Mesenchymal stem cell (in vitro differentiated cells and primary cell): ENCODE measurements around the gene PFAS.

Experiments
- DNase-seq: peaks from one replicate; pipeline ENCODE4 v3.0.0-alpha.2; 2013
- H2AFZ ChIP-seq: one replicate; pipeline ENCODE4 v1.6.1; 2013; ENCODE audit warnings: low read depth, mild to moderate bottlenecking, control low read depth, inconsistent platforms, low read length, moderate library complexity
- H2AK5ac ChIP-seq: 2 replicates; pipeline ENCODE4 v1.6.1; 2013; ENCODE audit warnings: low read length, moderate library complexity, mild to moderate bottlenecking, inconsistent platforms; ENCODE audit not compliant: severe bottlenecking
- H2BK120ac ChIP-seq: one replicate; pipeline ENCODE4 v1.6.1; 2013; ENCODE audit warnings: low read depth, mild to moderate bottlenecking, inconsistent platforms, low read length, moderate library complexity
- H2BK12ac ChIP-seq, 2 experiments: one replicate each; pipeline ENCODE4 v1.6.1; 2013; ENCODE audit warnings: inconsistent platforms in 2 of 2, low read length in 2 of 2, mild to moderate bottlenecking in 2 of 2, moderate library complexity in 2 of 2, control low read depth in 1 of 2
- H2BK15ac ChIP-seq: one replicate; pipeline ENCODE4 v1.6.1; 2013; ENCODE audit warnings: mild to moderate bottlenecking, low read depth, inconsistent platforms; ENCODE audit not compliant: poor library complexity, severe bottlenecking
- H2BK5ac ChIP-seq: 2 replicates; pipeline ENCODE4 v1.6.1; 2013; ENCODE audit warnings: low read depth, mild to moderate bottlenecking, low read length, control low read depth, inconsistent platforms; ENCODE audit not compliant: poor library complexity, severe bottlenecking
- H3K14ac ChIP-seq, 2 experiments: one replicate each; pipeline ENCODE4 v1.6.1; 2013; ENCODE audit warnings: inconsistent platforms in 2 of 2, low read length in 2 of 2, control low read depth in 1 of 2, mild to moderate bottlenecking in 1 of 2, moderate library complexity in 1 of 2
- H3K18ac ChIP-seq, 2 experiments: one replicate each; pipeline ENCODE4 v1.6.1; 2013; ENCODE audit warnings: inconsistent platforms in 2 of 2, low read length in 2 of 2, control low read depth in 1 of 2, low read depth in 1 of 2, mild to moderate bottlenecking in 1 of 2
- H3K23ac ChIP-seq, 2 experiments: one replicate each; pipeline ENCODE4 v1.6.1; 2013; ENCODE audit warnings: inconsistent platforms in 2 of 2, low read length in 2 of 2, mild to moderate bottlenecking in 2 of 2, moderate library complexity in 2 of 2, control low read depth in 1 of 2
- H3K27ac ChIP-seq: 2 replicates; pipeline ENCODE4 v1.5.1; 2013; ENCODE audit warnings: mild to moderate bottlenecking, moderate library complexity, low read length, control low read depth, inconsistent platforms; ENCODE audit not compliant: poor library complexity, severe bottlenecking
- H3K27me3 ChIP-seq, 2 experiments: 2 replicates each; pipeline versions ENCODE4 v1.6.1 to v1.7.0; 2013; ENCODE audit warnings: low read length in 2 of 2, mild to moderate bottlenecking in 2 of 2, moderate library complexity in 2 of 2, control low read depth in 1 of 2, inconsistent platforms in 1 of 2; ENCODE audit not compliant: control insufficient read depth in 1 of 2, insufficient read depth in 1 of 2
- H3K36me3 ChIP-seq, 2 experiments: 2 replicates each; pipeline versions ENCODE4 v1.6.1 to v1.7.0; 2013; ENCODE audit warnings: low read length in 2 of 2, control low read depth in 1 of 2, inconsistent platforms in 1 of 2, low read depth in 1 of 2, mild to moderate bottlenecking in 1 of 2; ENCODE audit not compliant: insufficient read depth in 2 of 2, control insufficient read depth in 1 of 2
- H3K4ac ChIP-seq, 2 experiments: one replicate each; pipeline ENCODE4 v1.6.1; 2013; ENCODE audit warnings: inconsistent platforms in 2 of 2, low read length in 2 of 2, mild to moderate bottlenecking in 2 of 2, moderate library complexity in 2 of 2, control low read depth in 1 of 2, low read depth in 1 of 2
- H3K4me1 ChIP-seq: 2 replicates; pipeline ENCODE4 v1.6.1; 2013; ENCODE audit warnings: low read depth, low read length, control low read depth; ENCODE audit not compliant: control insufficient read depth, insufficient read depth
- H3K4me2 ChIP-seq: 2 replicates; pipeline ENCODE4 v1.6.1; 2013; ENCODE audit warnings: low read length, mild to moderate bottlenecking, inconsistent platforms; ENCODE audit not compliant: poor library complexity, severe bottlenecking
- H3K4me3 ChIP-seq, 2 experiments: 2 replicates each; pipeline versions ENCODE4 v1.5.1 to v1.7.0; 2013; ENCODE audit warnings: low read length in 2 of 2, mild to moderate bottlenecking in 2 of 2, control low read depth in 1 of 2, low read depth in 1 of 2; ENCODE audit not compliant: insufficient read depth in 1 of 2
- H3K79me1 ChIP-seq: replicated peaks from 2 replicates; pipeline ENCODE4 v1.6.1; 2013; ENCODE audit warnings: mild to moderate bottlenecking, control low read depth, low read length, inconsistent platforms; ENCODE audit not compliant: poor library complexity, severe bottlenecking
- H3K9ac ChIP-seq: 2 replicates; pipeline ENCODE4 v1.7.0; 2013; ENCODE audit warnings: mild to moderate bottlenecking, low read length, moderate library complexity
- H3K9me3 ChIP-seq: 2 replicates; pipeline ENCODE4 v1.7.0; 2013; ENCODE audit warnings: mild to moderate bottlenecking, low read length; ENCODE audit not compliant: control insufficient read depth
- H4K8ac ChIP-seq: one replicate; pipeline ENCODE4 v1.6.1; 2013; ENCODE audit warnings: inconsistent platforms, mild to moderate bottlenecking, low read length, moderate library complexity
- H4K91ac ChIP-seq: one replicate; pipeline ENCODE4 v1.6.1; 2013; ENCODE audit warnings: mild to moderate bottlenecking, low read length, inconsistent platforms
- WGBS: methylation state at CpG from one replicate; pipeline ENCODE4 v1.1.7; 2013; ENCODE audit warnings: mixed read lengths; 5-methylcytosine and 5-hydroxymethylcytosine counted together

PFAS gene

DNA sequence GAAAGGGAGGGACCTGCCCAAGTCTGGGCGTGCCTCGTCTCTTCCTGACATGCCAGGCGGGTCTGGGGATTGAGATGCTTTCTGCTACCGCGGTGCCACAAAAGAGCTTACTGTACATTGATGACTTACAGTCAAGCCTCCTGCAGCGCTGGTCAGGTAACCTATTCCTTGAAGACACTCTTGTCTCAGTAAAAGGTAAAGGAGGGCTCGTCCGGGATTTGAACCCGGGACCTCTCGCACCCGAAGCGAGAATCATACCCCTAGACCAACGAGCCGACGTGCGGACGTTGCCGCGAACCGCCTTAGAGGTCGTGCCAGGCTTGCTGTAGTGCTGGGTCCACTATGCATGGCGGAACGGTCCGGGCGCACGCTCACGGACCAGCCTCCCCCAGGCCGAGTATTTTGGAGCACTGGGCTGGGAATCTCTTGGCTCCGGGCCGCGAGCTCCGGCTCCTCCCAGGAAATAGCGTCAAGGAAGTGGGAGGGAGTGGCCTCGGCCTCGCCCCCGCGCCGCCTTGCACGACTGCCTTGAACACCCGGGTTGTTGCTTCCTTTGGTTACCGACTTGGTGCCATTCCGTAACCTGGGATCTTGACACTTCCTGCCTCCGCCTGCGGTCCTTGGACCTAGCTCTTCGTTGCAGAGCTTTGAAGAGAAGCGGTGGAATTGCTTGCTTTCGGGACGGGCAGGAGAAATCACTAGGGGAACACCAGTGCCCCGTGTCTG lies 26.3 kb upstream of the PFAS start:
- H2AFZ ChIP-seq: peak overlapping the region; percentile 72
- no peaks in the 10 kb centered on the region for H3K27me3 ChIP-seq
- peak overlapping the region; percentile 88 for H4K91ac ChIP-seq
- H2BK15ac ChIP-seq: no peak overlapping the region
- peak overlapping the region; percentile 69 to 93 for H3K4me3 ChIP-seq
- under 1% methylated on average over 49 of the region's 49 CpGs for WGBS
- peak overlapping the region in 1 of 2 experiments; percentile 76 for H3K23ac ChIP-seq
- DNase-seq: peak; percentile 96
- H3K27ac ChIP-seq: peak overlapping the region; percentile 97
- no peak overlapping the region for H2BK120ac ChIP-seq
- peak overlapping the region; percentile 93 for H3K4me2 ChIP-seq
- no peaks in the 10 kb centered on the region for H3K79me1 ChIP-seq
- no peaks in the 10 kb centered on the region for H3K9me3 ChIP-seq
- H3K18ac ChIP-seq: peak overlapping the region; percentile 94 to 95
- H2BK12ac ChIP-seq: peak overlapping the region; percentile 4 to 69
- H3K36me3 ChIP-seq: peaks cover 5 to 6% of the 10 kb centered on the region in 2 experiments
- H4K8ac ChIP-seq: peak overlapping the region; percentile 85
- H2AK5ac ChIP-seq: peak overlapping the region; percentile 75
- peak overlapping the region; percentile 95 for H3K9ac ChIP-seq
- H3K4ac ChIP-seq: peak overlapping the region; percentile 40 to 98
- peak overlapping the region in 1 of 2 experiments; percentile 53 for H3K14ac ChIP-seq
- H2BK5ac ChIP-seq: peak overlapping the region; percentile 48
- peaks cover 16% of the 10 kb centered on the region for H3K4me1 ChIP-seq

DNA sequence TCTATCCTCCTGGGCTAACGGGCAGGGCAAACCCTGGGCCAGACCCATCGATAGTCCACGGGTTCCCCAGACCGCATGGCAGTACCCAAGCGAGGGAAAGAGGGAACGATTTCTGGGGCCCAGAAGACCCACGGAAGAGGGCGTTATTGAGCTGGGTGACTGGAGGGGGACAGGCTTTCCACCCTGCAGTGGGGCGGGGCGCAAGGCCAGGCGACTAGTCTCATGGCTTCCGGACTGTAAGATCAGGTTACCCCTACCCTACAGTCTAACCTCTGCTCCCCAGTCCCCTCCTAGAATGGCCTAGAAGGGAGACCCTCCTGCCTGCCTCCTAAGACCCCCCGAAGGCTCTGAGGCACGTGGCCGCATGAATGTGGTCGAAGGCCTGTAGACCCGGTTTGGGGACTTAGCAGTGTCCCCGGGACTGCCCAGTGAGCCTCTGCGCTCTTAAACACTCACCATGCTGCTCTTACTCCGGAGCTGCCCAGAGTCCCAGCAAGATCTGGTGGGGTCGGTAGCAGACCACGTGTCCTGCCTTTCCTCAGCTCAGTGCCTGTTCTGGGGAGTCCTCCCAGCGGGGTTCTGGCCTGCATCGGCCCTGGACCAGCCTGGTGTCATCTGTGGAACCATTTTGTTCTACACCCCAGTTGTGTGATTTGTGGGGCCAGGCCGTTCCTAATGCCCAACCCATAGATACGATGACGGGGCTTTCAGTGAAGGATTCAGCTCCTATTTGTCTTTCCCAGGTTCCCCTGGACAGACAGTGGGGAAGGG lies 25.5 kb upstream of the PFAS start:
- H3K4ac ChIP-seq: peak overlapping the region; percentile 18 to 98
- peak overlapping the region; percentile 75 for H2AK5ac ChIP-seq
- H4K91ac ChIP-seq: peak overlapping the region; percentile 88
- H3K4me1 ChIP-seq: peaks cover 16% of the 10 kb centered on the region
- peak overlapping the region in 1 of 2 experiments; percentile 78 for H3K14ac ChIP-seq
- H3K27me3 ChIP-seq: no peaks in the 10 kb centered on the region
- H3K9ac ChIP-seq: peak overlapping the region; percentile 95
- peak overlapping the region; percentile 97 for H3K27ac ChIP-seq
- H3K79me1 ChIP-seq: no peaks in the 10 kb centered on the region
- H3K23ac ChIP-seq: peak overlapping the region in 1 of 2 experiments; percentile 76
- H2BK12ac ChIP-seq: peak overlapping the region in 1 of 2 experiments; percentile 76
- peak; percentile 73 for DNase-seq
- H3K36me3 ChIP-seq: peaks cover 13% of the 10 kb centered on the region in 2 experiments
- H3K4me3 ChIP-seq: peak overlapping the region; percentile 69 to 93
- H3K18ac ChIP-seq: peak overlapping the region; percentile 84 to 95
- peak overlapping the region; percentile 48 for H2BK5ac ChIP-seq
- 9% methylated on average over 27 of the region's 27 CpGs for WGBS
- H3K9me3 ChIP-seq: no peaks in the 10 kb centered on the region
- no peak overlapping the region for H2BK120ac ChIP-seq
- H3K4me2 ChIP-seq: peak overlapping the region; percentile 69
- peak overlapping the region; percentile 72 for H2AFZ ChIP-seq
- H4K8ac ChIP-seq: peak overlapping the region; percentile 33
- H2BK15ac ChIP-seq: no peak overlapping the region

DNA sequence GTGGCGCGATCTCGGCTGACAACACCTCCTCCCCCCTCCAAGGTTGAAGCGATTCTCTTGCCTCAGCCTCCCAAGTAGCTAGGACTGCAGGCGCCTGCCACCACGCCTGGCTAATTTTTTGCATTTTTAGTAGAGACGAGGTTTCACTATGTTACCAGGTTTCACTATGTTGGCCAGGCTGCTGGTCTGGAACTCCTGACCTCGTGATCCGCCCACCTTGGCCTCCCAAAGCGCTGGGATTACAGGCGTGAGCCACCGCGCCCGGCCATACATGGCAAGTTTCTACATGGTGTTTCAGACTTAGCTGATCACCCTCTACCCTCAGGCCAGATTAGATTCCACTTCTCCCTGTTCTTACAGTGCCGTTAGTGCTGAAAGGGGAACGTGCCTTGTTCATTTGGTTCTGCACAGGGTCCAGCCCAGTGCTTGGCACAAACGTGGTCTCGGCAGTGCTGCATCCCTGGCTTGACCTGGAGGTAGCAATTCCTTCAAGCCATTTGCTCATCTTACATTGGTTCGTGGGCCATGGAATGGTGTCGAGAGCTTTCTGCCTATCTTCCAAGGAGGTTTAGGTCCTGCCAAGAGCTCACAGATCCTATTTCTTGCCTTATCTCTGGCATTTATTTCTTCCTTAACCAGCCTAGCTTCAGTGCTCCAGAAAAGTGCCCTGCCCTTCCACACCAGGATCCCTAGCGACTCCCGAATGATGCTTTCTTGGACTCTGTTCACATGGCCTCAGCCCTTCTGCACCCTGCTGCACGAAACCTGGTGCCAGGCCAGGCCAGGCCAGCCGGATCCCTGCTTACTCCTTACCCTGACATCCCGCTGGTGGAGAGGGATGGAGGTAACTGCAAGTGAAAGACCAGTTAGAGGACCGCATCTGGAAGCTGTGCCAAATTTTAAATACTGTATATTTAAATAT lies 23.9 kb upstream of the PFAS start:
- H3K4me1 ChIP-seq: peaks cover 13% of the 10 kb centered on the region
- no peak overlapping the region for H3K23ac ChIP-seq
- H2BK120ac ChIP-seq: no peak overlapping the region
- 97% methylated on average over 24 of the region's 26 CpGs for WGBS
- no peak overlapping the region for H2AFZ ChIP-seq
- peaks cover 27 to 29% of the 10 kb centered on the region in 2 experiments for H3K36me3 ChIP-seq
- no peak overlapping the region for H2AK5ac ChIP-seq
- H2BK5ac ChIP-seq: no peak overlapping the region
- peak overlapping the region in 1 of 2 experiments; percentile 48 for H3K4ac ChIP-seq
- no peak overlapping the region for H3K14ac ChIP-seq
- no peak overlapping the region for H3K9ac ChIP-seq
- no peak overlapping the region for H4K8ac ChIP-seq
- H3K4me3 ChIP-seq: no peak overlapping the region
- no peaks in the 10 kb centered on the region for H3K79me1 ChIP-seq
- H3K4me2 ChIP-seq: peak overlapping the region; percentile 17
- H2BK12ac ChIP-seq: no peak overlapping the region
- no peak overlapping the region for H2BK15ac ChIP-seq
- no peak for DNase-seq
- no peak overlapping the region for H3K27ac ChIP-seq
- no peak overlapping the region for H3K18ac ChIP-seq
- H4K91ac ChIP-seq: no peak overlapping the region
- no peaks in the 10 kb centered on the region for H3K27me3 ChIP-seq
- H3K9me3 ChIP-seq: no peaks in the 10 kb centered on the region
